HCEC 1CT (cell line): ENCODE measurements around the gene DTX3L.
"Not testable (repeated sequence)": the region's sequence is repeated elsewhere in the genome, so short reads cannot be mapped to it uniquely, and the experiment has no call there.

Experiments
- DNase-seq: peaks from one replicate; pipeline ENCODE4 v3.0.0-alpha.2; 2017

Gene DTX3L

GRCh38 chr3:122562923-122563716 lies 1.0 kb upstream of the DTX3L start:
- no peak for DNase-seq

- DNase-seq = no peak
These were observed 467 bp upstream of the DTX3L start for GRCh38 chr3:122563717-122564025.

- DNase-seq = not testable (repeated sequence)
These were observed 4.0 kb downstream of the DTX3L start for GRCh38 chr3:122568131-122568530.

GRCh38 chr3:122568755-122569154 lies 4.6 kb downstream of the DTX3L start:
- no peak for DNase-seq

- peak; percentile 79 for DNase-seq
These were observed 8.8 kb downstream of the DTX3L start for GRCh38 chr3:122572940-122573412.

GRCh38 chr3:122576174-122576940 lies 12.2 kb downstream of the DTX3L start:
- no peak for DNase-seq

- DNase-seq = no peak
These were observed 13.4 kb downstream of the DTX3L start, which contains the start of gene PARP15 for GRCh38 chr3:122577409-122578031. Gene PARP15 (plus strand): TSS chr3:122577650. CDS start chr3:122577668, 18 bp downstream.

GRCh38 chr3:122578069-122578740 lies 14.1 kb downstream of the DTX3L start:
- DNase-seq = no peak

- DNase-seq = no peak
These were observed 16.3 kb downstream of the DTX3L start for GRCh38 chr3:122580470-122580869.

GRCh38 chr3:122581622-122582021 lies 17.5 kb downstream of the DTX3L start:
- DNase-seq = no peak

GRCh38 chr3:122582390-122582789 lies 18.3 kb downstream of the DTX3L start:
- no peak for DNase-seq

- no peak for DNase-seq
These were observed 22.0 kb downstream of the DTX3L start for GRCh38 chr3:122586098-122586497.

GRCh38 chr3:122586773-122587485 lies 22.8 kb downstream of the DTX3L start:
- DNase-seq = no peak

- DNase-seq = no peak
These were observed 23.4 kb downstream of the DTX3L start for GRCh38 chr3:122587572-122587971.

GRCh38 chr3:122589297-122589696 lies 25.2 kb downstream of the DTX3L start:
- DNase-seq = no peak

GRCh38 chr3:122590610-122591009 lies 26.5 kb downstream of the DTX3L start:
- no peak for DNase-seq

- no peak for DNase-seq
These were observed 29.9 kb downstream of the DTX3L start for GRCh38 chr3:122594025-122594424.

GRCh38 chr3:122598151-122598550 lies 34.0 kb downstream of the DTX3L start:
- no peak for DNase-seq

GRCh38 chr3:122598556-122598955 lies 34.4 kb downstream of the DTX3L start:
- no peak for DNase-seq

- no peak for DNase-seq
These were observed 38.0 kb downstream of the DTX3L start for GRCh38 chr3:122602011-122602710.

- DNase-seq = no peak
These were observed 38.9 kb downstream of the DTX3L start for GRCh38 chr3:122603056-122603455.

- DNase-seq = no peak
These were observed 42.2 kb downstream of the DTX3L start for GRCh38 chr3:122606330-122606729.
